Loucy (cell line): ENCODE results near the gene CFAP77.

ENCODE experiments used
- H2AFZ ChIP-seq: fragments of 200-600 bp; sonication (generic); 2 replicates; pipeline ENCODE4 v1.6.0; 2016; ENCODE audit warnings: antibody characterized with exemption, mild to moderate bottlenecking, low read length, moderate library complexity
- H3F3A ChIP-seq: fragments of 200-600 bp; 2 replicates; pipeline ENCODE4 v1.6.0; 2016; ENCODE audit warnings: antibody characterized with exemption, low read depth, mild to moderate bottlenecking
- H3K27me3 ChIP-seq: fragments of 200-600 bp; sonication (generic); 2 replicates; pipeline ENCODE4 v1.6.1; 2014; ENCODE audit warnings: low read length, mild to moderate bottlenecking; ENCODE audit not compliant: insufficient read depth, poor library complexity, severe bottlenecking
- H3K36me3 ChIP-seq: fragments of 200-600 bp; sonication (generic); 2 replicates; pipeline ENCODE4 v1.6.1; 2016; ENCODE audit warnings: low read length; ENCODE audit not compliant: insufficient read depth
- H3K4me1 ChIP-seq: fragments of 200-600 bp; sonication (generic); 2 replicates; pipeline ENCODE4 v1.5.1; 2014; ENCODE audit warnings: low read length, mild to moderate bottlenecking; ENCODE audit not compliant: insufficient read depth, poor library complexity, severe bottlenecking
- H3K4me2 ChIP-seq: fragments of 200-600 bp; sonication (generic); 2 replicates; pipeline ENCODE4 v1.6.0; 2014; ENCODE audit warnings: antibody characterized with exemption, low read length, low read depth, mild to moderate bottlenecking; ENCODE audit not compliant: poor library complexity, severe bottlenecking
- H3K4me3 ChIP-seq: fragments of 200-600 bp; sonication (generic); 2 replicates; pipeline ENCODE4 v1.5.1; 2014; ENCODE audit warnings: low read length, mild to moderate bottlenecking, mixed read lengths; ENCODE audit not compliant: poor library complexity, severe bottlenecking
- H3K79me2 ChIP-seq: fragments of 200-600 bp; sonication (generic); 2 replicates; pipeline ENCODE4 v1.6.1; 2014; ENCODE audit warnings: low read length; ENCODE audit not compliant: insufficient read depth
- H3K9ac ChIP-seq: fragments of 200-600 bp; sonication (generic); 2 replicates; pipeline ENCODE4 v1.6.0; 2014; ENCODE audit warnings: mild to moderate bottlenecking, low read depth, low read length, moderate library complexity; ENCODE audit not compliant: poor library complexity, severe bottlenecking
- H3K9me2 ChIP-seq: fragments of 200-600 bp; sonication (generic); replicated peaks from 2 replicates; pipeline ENCODE4 v1.6.1; 2016; ENCODE audit warnings: low read depth, low read length, mixed read lengths
- H3K9me3 ChIP-seq: fragments of 200-600 bp; sonication (generic); 2 replicates; pipeline ENCODE4 v1.6.1; 2014; ENCODE audit warnings: mild to moderate bottlenecking, antibody characterized with exemption, low read length, low read depth; ENCODE audit not compliant: insufficient read depth
- H4K20me1 ChIP-seq: fragments of 200-600 bp; sonication (generic); 2 replicates; pipeline ENCODE4 v1.6.0; 2014; ENCODE audit warnings: antibody characterized with exemption, low read length, mild to moderate bottlenecking; ENCODE audit not compliant: insufficient read depth, poor library complexity, severe bottlenecking
- CTCF ChIP-seq: fragments of 200-600 bp; sonication (generic); conservative IDR thresholded peaks from 2 replicates; pipeline ENCODE4 v1.5.1; 2014; ENCODE audit warnings: mild to moderate bottlenecking, antibody characterized with exemption, low read length
- EZH2phosphoT487 ChIP-seq: fragments of 200-600 bp; IDR thresholded peaks from 2 replicates; pipeline ENCODE4 v1.6.1; 2018; ENCODE audit warnings: antibody characterized with exemption, mild to moderate bottlenecking, moderate library complexity, borderline replicate concordance

The CFAP77 gene

DNA sequence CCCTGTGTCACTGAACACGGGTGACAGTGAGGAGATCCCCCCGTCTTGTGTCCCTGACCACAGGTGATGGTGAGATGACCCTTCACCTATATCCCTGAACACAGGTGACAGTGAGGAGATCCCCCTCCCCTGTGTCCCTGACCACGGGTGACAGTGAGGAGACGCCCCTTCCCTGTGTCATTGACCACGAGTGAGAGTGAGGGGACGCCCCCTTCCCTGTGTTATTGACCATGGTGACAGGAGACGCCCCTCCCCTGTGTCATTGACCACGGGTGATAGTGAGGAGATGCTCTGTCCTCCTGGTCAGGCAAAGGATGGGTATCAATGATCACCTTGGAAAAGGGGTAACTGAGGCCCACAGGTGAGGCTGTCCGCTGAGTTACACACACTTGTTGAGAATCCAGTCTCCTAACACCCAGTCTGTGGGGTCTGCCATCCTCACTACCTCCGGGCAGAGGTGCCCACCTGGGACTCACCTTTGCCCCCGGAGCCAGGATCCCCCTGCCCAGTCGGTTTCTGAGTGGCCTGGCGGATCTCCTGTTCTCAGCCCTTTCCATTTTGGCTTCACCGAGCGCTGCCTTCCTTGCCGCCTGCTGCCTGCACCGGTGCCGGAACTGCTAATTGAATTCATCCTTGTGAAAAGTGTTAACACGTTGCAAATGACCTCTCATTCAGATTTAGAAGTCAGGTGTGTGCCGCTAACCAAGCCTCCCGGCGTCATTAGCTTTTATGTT, 104.2 kb downstream of the CFAP77 start:
- H2AFZ ChIP-seq = no peak overlapping the region
- no peaks in the 10 kb centered on the region for H3K27me3 ChIP-seq
- no peaks in the 10 kb centered on the region for H3K9me3 ChIP-seq

DNA sequence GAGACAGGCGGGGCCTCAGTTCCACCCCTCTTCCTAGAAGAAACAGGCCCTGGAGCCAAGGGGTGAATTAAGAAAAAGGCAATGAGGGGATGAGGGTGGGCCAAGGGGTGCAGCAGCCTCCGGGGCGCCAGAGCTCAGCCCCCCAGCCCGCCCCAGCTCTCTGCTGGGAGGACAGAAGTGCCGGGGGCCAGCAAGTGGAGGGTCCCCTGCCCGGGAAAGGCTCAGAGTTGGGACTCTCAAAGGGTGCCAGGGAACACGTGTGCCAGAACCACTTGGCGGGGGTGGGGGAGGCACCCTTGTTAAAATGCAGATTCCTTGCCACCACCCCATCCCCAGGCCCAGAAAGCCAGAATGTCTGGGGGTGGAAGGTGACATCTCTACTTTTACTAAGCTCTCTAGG, 104.8 kb downstream of the CFAP77 start:
- no peaks in the 10 kb centered on the region for H4K20me1 ChIP-seq
- no peaks in the 10 kb centered on the region for H3K9me3 ChIP-seq
- H3K27me3 ChIP-seq = no peaks in the 10 kb centered on the region
- no peaks in the 10 kb centered on the region for H3K79me2 ChIP-seq
- H3K4me2 ChIP-seq = no peak overlapping the region
- no peaks in the 10 kb centered on the region for H3F3A ChIP-seq
- no peaks in the 10 kb centered on the region for H3K4me1 ChIP-seq
- H3K36me3 ChIP-seq = no peaks in the 10 kb centered on the region
- H3K9me2 ChIP-seq = no peaks in the 10 kb centered on the region
- H3K4me3 ChIP-seq = no peak overlapping the region
- no peak for TF ChIP-seq CTCF
- H2AFZ ChIP-seq = no peak overlapping the region
- no peak overlapping the region for H3K9ac ChIP-seq

More for the DNA sequence above, 104.2 kb downstream of the CFAP77 start:
- Histone ChIP-seq H3K9ac (no peak overlapping the region), H3K4me3 (no peak overlapping the region), H4K20me1 (no peaks in the 10 kb centered on the region), H3K4me2 (no peak overlapping the region), H3K79me2 (no peaks in the 10 kb centered on the region), H3K36me3 (no peaks in the 10 kb centered on the region), H3F3A (no peaks in the 10 kb centered on the region), H3K4me1 (no peaks in the 10 kb centered on the region), H3K9me2 (no peaks in the 10 kb centered on the region)
- no peak for TF ChIP-seq CTCF
- no peak for TF ChIP-seq EZH2phosphoT487

DNA sequence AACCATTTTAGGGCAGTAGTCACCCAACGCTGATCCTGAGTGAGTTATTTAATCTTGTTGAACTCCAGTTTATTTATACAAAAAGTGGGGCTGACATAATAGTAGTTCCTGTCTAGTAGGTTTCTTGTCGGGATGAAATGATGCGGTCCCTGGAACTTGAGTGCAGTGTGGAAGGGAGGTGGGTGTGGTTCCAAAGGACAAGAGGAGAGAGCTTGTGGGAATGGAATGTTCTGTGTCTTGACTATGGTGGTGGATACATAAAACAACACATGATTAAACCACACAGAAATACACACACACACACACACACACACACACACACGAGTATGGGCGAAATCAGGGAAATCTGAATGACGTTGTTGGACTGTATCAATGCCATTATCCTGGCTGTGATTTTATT, 106.3 kb downstream of the CFAP77 start:
- Histone ChIP-seq H3K79me2 (no peaks in the 10 kb centered on the region), H3K9me3 (no peaks in the 10 kb centered on the region), H3K36me3 (no peaks in the 10 kb centered on the region), H4K20me1 (no peaks in the 10 kb centered on the region), H3K4me1 (no peaks in the 10 kb centered on the region), H3K27me3 (no peaks in the 10 kb centered on the region), H3F3A (no peaks in the 10 kb centered on the region), H3K4me2 (no peak overlapping the region), H3K9ac (no peak overlapping the region), H2AFZ (no peak overlapping the region), H3K9me2 (no peaks in the 10 kb centered on the region), H3K4me3 (no peak overlapping the region)
- no peak for TF ChIP-seq EZH2phosphoT487
- no peak for TF ChIP-seq CTCF
